Ovary (tissue), 1 donor: ENCODE measurements around the gene CCT7.

Experiments used
- EP300 ChIP-seq: sonication (generic); formaldehyde crosslinking; IDR thresholded peaks from one replicate; pipeline ENCODE4 v1.6.1; 2017; ENCODE audit warnings: antibody characterized with exemption
- POLR2A ChIP-seq: fragments of 450-650 bp; IDR thresholded peaks from one replicate; pipeline ENCODE4 v1.6.1; 2017; ENCODE audit warnings: antibody characterized with exemption, mild to moderate bottlenecking, moderate library complexity

GRCh38 chr2:73268366-73268829 lies 34.3 kb downstream of the CCT7 start:
- TF ChIP-seq POLR2A = no peak
- TF ChIP-seq EP300 = no peak
